Esophagus muscularis mucosa (tissue), 4 donors: Measurements from ENCODE around the gene LMNTD2. TPM values are rescaled to one million over a fixed set of nuclear protein-coding genes. Genes with fewer than 3 reads are reported as not detected.

Experiments used
- DNase-seq: peaks from one replicate; pipeline ENCODE4 v3.0.0-alpha.2; 2017; ENCODE audit errors: extremely low spot score
- H3K27ac ChIP-seq, 4 donors: fragments of 200-600 bp; sonication (generic); replicated peaks in 1 of 4; 1 replicate in 3 of 4; 2 replicates in 1 of 4; pipeline ENCODE4 v1.5.1; 2016 to 2019; ENCODE audit warnings: mild to moderate bottlenecking in 1 of 4
- H3K27me3 ChIP-seq, 4 donors: fragments of 200-600 bp; sonication (generic); one replicate each; pipeline versions ENCODE4 v1.5.1 to v1.6.0; 2016 to 2019
- H3K36me3 ChIP-seq, 4 donors: fragments of 200-600 bp; sonication (generic); one replicate each; pipeline ENCODE4 v1.5.1; 2016 to 2019
- H3K4me1 ChIP-seq, 4 donors: fragments of 200-600 bp; sonication (generic); one replicate each; pipeline ENCODE4 v1.5.1; 2016 to 2019
- H3K4me3 ChIP-seq, 4 donors: fragments of 200-600 bp; sonication (generic); 1 replicate in 2 of 4; 2 replicates in 2 of 4; pipeline ENCODE4 v1.5.1; 2016 to 2019; ENCODE audit warnings: mild to moderate bottlenecking in 4 of 4, moderate library complexity in 1 of 4
- H3K9me3 ChIP-seq, 4 donors: fragments of 200-600 bp; sonication (generic); 1 replicate in 3 of 4; 2 replicates in 1 of 4; pipeline ENCODE4 v1.5.1; 2016 to 2019
- CTCF ChIP-seq, 3 experiments: fragments of 200-600 bp in 2 of 3; fragments of 450-650 bp in 1 of 3; sonication (generic) in 2 of 3; IDR thresholded peaks; one replicate each; pipeline ENCODE4 v1.5.1; 2017 to 2019; ENCODE audit warnings: antibody characterized with exemption in 3 of 3, mild to moderate bottlenecking in 2 of 3, moderate library complexity in 1 of 3
- EP300 ChIP-seq: sonication (generic); formaldehyde crosslinking; IDR thresholded peaks from one replicate; pipeline ENCODE4 v1.6.1; 2017; ENCODE audit warnings: antibody characterized with exemption
- POLR2A ChIP-seq: fragments of 450-650 bp; IDR thresholded peaks from one replicate; pipeline ENCODE4 v1.6.1; 2017; ENCODE audit warnings: antibody characterized with exemption, moderate library complexity, mild to moderate bottlenecking, low read depth
- POLR2AphosphoS5 ChIP-seq, 2 donors: sonication (generic); formaldehyde crosslinking; IDR thresholded peaks; one replicate each; pipeline ENCODE4 v1.6.1; 2017; ENCODE audit warnings: antibody characterized with exemption in 2 of 2
- WGBS: methylation state at CpG from one replicate; pipeline ENCODE4 v1.1.5; 2018; 5-methylcytosine and 5-hydroxymethylcytosine counted together
- intact Hi-C: fragments of 100-400 bp; cut with DNase I; formaldehyde crosslinking; loops from one replicate; pipeline ENCODE4 v1.15.1; 2023
- total RNA-seq, 4 donors: library from RNA; depleted of rRNA; stranded (reverse); fragments of >200 nt; gene quantifications; one replicate each; pipeline versions ENCODE4 v1.1.0 to v1.2.1, GENCODE V29; 2016

The LMNTD2 gene
- total RNA-seq, 4 donors from 2014 or later: 0.52 to 3.1 (median 1.7) TPM

GRCh38 chr11:529728-530411, 30.7 kb downstream of the LMNTD2 start:
- WGBS: 75% methylated on average over 9 of the region's 18 CpGs
- Histone ChIP-seq H3K4me3 (no peak overlapping the region), H3K27me3 (no peaks in the 10 kb centered on the region), H3K9me3 (no peaks in the 10 kb centered on the region), H3K4me1 (peaks cover 15 to 25% (median 23%) of the 10 kb centered on the region in 4 donors), H3K27ac (no peak overlapping the region), H3K36me3 (peaks cover 21 to 35% (median 32%) of the 10 kb centered on the region in 4 donors)
- DNase-seq: no peak
- TF ChIP-seq CTCF (IDR thresholded peaks at IDR 0.05): no peak
- intact Hi-C loops: no loop called here

- no peak for DNase-seq
- 69% methylated on average over 20 of the region's 29 CpGs for WGBS
- Histone ChIP-seq H3K9me3 (no peaks in the 10 kb centered on the region), H3K27me3 (no peaks in the 10 kb centered on the region), H3K27ac (no peak overlapping the region), H3K4me3 (no peak overlapping the region), H3K4me1 (peaks cover 9 to 19% (median 15%) of the 10 kb centered on the region in 4 donors), H3K36me3 (peaks cover 21 to 35% (median 32%) of the 10 kb centered on the region in 4 donors)
- no peak for TF ChIP-seq EP300
- TF ChIP-seq POLR2AphosphoS5 (IDR thresholded peaks at IDR 0.05): no peak
- TF ChIP-seq POLR2A: no peak
- TF ChIP-seq CTCF (IDR thresholded peaks at IDR 0.05): no peak
- intact Hi-C loops: no loop called here
These were observed 31.5 kb downstream of the LMNTD2 start for GRCh38 chr11:528815-529727.

- no peaks in the 10 kb centered on the region for H3K27me3 ChIP-seq
- TF ChIP-seq EP300 (no peak), POLR2A (no peak), CTCF (IDR thresholded peaks at IDR 0.05) (no peak), POLR2AphosphoS5 (IDR thresholded peaks at IDR 0.05) (no peak)
- DNase-seq: no peak
- no peak overlapping the region for H3K4me3 ChIP-seq
- WGBS: 72% methylated on average over 7 of the region's 30 CpGs
- intact Hi-C loops: no loop called here
- no peaks in the 10 kb centered on the region for H3K9me3 ChIP-seq
- peaks cover 4 to 11% (median 7%) of the 10 kb centered on the region in 4 donors for H3K4me1 ChIP-seq
- peaks cover 18 to 29% (median 25%) of the 10 kb centered on the region in 4 donors for H3K36me3 ChIP-seq
- H3K27ac ChIP-seq: no peak overlapping the region
These were observed 32.2 kb downstream of the LMNTD2 start for GRCh38 chr11:528166-528814.

- 87% methylated on average over 17 of the region's 17 CpGs for WGBS
- Histone ChIP-seq H3K9me3 (no peaks in the 10 kb centered on the region), H3K27me3 (no peaks in the 10 kb centered on the region), H3K4me1 (no peaks in the 10 kb centered on the region), H3K27ac (no peak overlapping the region), H3K36me3 (peaks cover 0 to 8% (median 4%) of the 10 kb centered on the region in 4 donors), H3K4me3 (no peak overlapping the region)
- no peak for TF ChIP-seq POLR2A
- TF ChIP-seq POLR2AphosphoS5 (IDR thresholded peaks at IDR 0.05): no peak
- TF ChIP-seq CTCF (IDR thresholded peaks at IDR 0.05): no peak
- intact Hi-C loops: no loop called here
- DNase-seq: no peak
These were observed 34.3 kb downstream of the LMNTD2 start for GRCh38 chr11:526192-526591.
